Liver (tissue), 3 donors: ENCODE results near the gene RPS6KA5.

Source experiments
- CTCF ChIP-seq: fragments of 150-350 bp; IDR thresholded peaks from 2 replicates; pipeline ENCODE4 v1.5.1; 2017; ENCODE audit warnings: improper control_type of control experiment, low read depth, low read length; ENCODE audit not compliant: missing input control
- GABPA ChIP-seq, 2 donors: IDR thresholded peaks in 1 of 2; conservative IDR thresholded peaks in 1 of 2; 2 replicates each; pipeline ENCODE4 v1.6.1; 2016; ENCODE audit warnings: antibody characterized with exemption in 2 of 2, mild to moderate bottlenecking in 1 of 2, moderate library complexity in 1 of 2
- JUND ChIP-seq, 2 donors: IDR thresholded peaks; 2 replicates each; pipeline ENCODE4 v1.6.1; 2016; ENCODE audit warnings: antibody characterized with exemption in 2 of 2
- RAD21 ChIP-seq, 2 donors: IDR thresholded peaks; 2 replicates each; pipeline ENCODE4 v1.6.1; 2016; ENCODE audit warnings: antibody characterized with exemption in 2 of 2, mild to moderate bottlenecking in 2 of 2
- TAF1 ChIP-seq: conservative IDR thresholded peaks from 2 replicates; pipeline ENCODE4 v1.6.1; 2016; ENCODE audit warnings: antibody characterized with exemption, mild to moderate bottlenecking
- YY1 ChIP-seq: IDR thresholded peaks from 2 replicates; pipeline ENCODE4 v1.6.1; 2016; ENCODE audit warnings: antibody characterized with exemption, mild to moderate bottlenecking
- TF ChIP-seq, protein P1 (sequence below): IDR thresholded peaks from 2 replicates; pipeline ENCODE4 v1.6.1; 2016; ENCODE audit warnings: antibody characterized with exemption, mild to moderate bottlenecking
- TF ChIP-seq, protein P2 (sequence below): IDR thresholded peaks from 2 replicates; pipeline ENCODE4 v1.6.1; 2016; ENCODE audit warnings: antibody characterized with exemption
- TF ChIP-seq, protein P3 (sequence below): IDR thresholded peaks from 2 replicates; pipeline ENCODE4 v1.6.1; 2016; ENCODE audit warnings: antibody characterized with exemption
- donor health status: healthy.
- donor health status: healthy.

- TF ChIP-seq CTCF: no peak
- TF ChIP-seq, protein P1, sequence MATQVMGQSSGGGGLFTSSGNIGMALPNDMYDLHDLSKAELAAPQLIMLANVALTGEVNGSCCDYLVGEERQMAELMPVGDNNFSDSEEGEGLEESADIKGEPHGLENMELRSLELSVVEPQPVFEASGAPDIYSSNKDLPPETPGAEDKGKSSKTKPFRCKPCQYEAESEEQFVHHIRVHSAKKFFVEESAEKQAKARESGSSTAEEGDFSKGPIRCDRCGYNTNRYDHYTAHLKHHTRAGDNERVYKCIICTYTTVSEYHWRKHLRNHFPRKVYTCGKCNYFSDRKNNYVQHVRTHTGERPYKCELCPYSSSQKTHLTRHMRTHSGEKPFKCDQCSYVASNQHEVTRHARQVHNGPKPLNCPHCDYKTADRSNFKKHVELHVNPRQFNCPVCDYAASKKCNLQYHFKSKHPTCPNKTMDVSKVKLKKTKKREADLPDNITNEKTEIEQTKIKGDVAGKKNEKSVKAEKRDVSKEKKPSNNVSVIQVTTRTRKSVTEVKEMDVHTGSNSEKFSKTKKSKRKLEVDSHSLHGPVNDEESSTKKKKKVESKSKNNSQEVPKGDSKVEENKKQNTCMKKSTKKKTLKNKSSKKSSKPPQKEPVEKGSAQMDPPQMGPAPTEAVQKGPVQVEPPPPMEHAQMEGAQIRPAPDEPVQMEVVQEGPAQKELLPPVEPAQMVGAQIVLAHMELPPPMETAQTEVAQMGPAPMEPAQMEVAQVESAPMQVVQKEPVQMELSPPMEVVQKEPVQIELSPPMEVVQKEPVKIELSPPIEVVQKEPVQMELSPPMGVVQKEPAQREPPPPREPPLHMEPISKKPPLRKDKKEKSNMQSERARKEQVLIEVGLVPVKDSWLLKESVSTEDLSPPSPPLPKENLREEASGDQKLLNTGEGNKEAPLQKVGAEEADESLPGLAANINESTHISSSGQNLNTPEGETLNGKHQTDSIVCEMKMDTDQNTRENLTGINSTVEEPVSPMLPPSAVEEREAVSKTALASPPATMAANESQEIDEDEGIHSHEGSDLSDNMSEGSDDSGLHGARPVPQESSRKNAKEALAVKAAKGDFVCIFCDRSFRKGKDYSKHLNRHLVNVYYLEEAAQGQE: no peak
- TF ChIP-seq TAF1: no peak
- TF ChIP-seq, protein P2, sequence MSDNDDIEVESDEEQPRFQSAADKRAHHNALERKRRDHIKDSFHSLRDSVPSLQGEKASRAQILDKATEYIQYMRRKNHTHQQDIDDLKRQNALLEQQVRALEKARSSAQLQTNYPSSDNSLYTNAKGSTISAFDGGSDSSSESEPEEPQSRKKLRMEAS: no peak
- TF ChIP-seq JUND (IDR thresholded peaks at IDR 0.05): no peak
- TF ChIP-seq GABPA (IDR thresholded peaks at IDR 0.05 in 1 of 2, conservative IDR thresholded peaks at IDR 0.05 in 1 of 2): no peak
- no peak for TF ChIP-seq YY1
- TF ChIP-seq, protein P3, sequence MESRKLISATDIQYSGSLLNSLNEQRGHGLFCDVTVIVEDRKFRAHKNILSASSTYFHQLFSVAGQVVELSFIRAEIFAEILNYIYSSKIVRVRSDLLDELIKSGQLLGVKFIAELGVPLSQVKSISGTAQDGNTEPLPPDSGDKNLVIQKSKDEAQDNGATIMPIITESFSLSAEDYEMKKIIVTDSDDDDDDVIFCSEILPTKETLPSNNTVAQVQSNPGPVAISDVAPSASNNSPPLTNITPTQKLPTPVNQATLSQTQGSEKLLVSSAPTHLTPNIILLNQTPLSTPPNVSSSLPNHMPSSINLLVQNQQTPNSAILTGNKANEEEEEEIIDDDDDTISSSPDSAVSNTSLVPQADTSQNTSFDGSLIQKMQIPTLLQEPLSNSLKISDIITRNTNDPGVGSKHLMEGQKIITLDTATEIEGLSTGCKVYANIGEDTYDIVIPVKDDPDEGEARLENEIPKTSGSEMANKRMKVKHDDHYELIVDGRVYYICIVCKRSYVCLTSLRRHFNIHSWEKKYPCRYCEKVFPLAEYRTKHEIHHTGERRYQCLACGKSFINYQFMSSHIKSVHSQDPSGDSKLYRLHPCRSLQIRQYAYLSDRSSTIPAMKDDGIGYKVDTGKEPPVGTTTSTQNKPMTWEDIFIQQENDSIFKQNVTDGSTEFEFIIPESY: no peak
- no peak for TF ChIP-seq RAD21 (IDR thresholded peaks at IDR 0.05)
Observed at GRCh38 chr14:90894241-90894640, 166.2 kb downstream of the RPS6KA5 start.
